DND-41 (cell line): ENCODE measurements around the gene SYT15.

Source experiments
- ATAC-seq: fragments of 200-7000 bp; cut with Tn5 transposase; 3 replicates; pipeline ENCODE4 v1.9.1; 2021; ENCODE audit warnings: low read depth; ENCODE audit not compliant: insufficient read depth
- DNase-seq: peaks from one replicate; pipeline ENCODE4 v3.0.0-alpha.2; 2020
- H2AFZ ChIP-seq: 2 replicates; pipeline ENCODE4 v1.6.0; 2012; ENCODE audit warnings: low read depth, low read length
- H3K27ac ChIP-seq: 2 replicates; pipeline ENCODE4 v1.5.1; 2012; ENCODE audit warnings: low read length, inconsistent platforms
- H3K27me3 ChIP-seq: fragments of 200-600 bp; sonication (generic); 2 replicates; pipeline ENCODE4 v1.6.0; 2012; ENCODE audit warnings: low read length, mild to moderate bottlenecking, inconsistent platforms; ENCODE audit not compliant: insufficient read depth, poor library complexity
- H3K36me3 ChIP-seq: 2 replicates; pipeline ENCODE4 v1.5.1; 2012; ENCODE audit warnings: low read length, inconsistent platforms; ENCODE audit not compliant: insufficient read depth
- H3K4me1 ChIP-seq: 2 replicates; pipeline ENCODE4 v1.5.1; 2012; ENCODE audit warnings: mild to moderate bottlenecking, low read length; ENCODE audit not compliant: insufficient read depth
- H3K4me2 ChIP-seq: 2 replicates; pipeline ENCODE4 v1.6.0; 2012; ENCODE audit warnings: mild to moderate bottlenecking, moderate library complexity, low read length, inconsistent platforms; ENCODE audit not compliant: insufficient read depth
- H3K4me3 ChIP-seq, 2 experiments: fragments of 200-600 bp in 1 of 2; shearing (Covaris generic) in 1 of 2; 2 replicates each; pipeline ENCODE4 v1.5.1; 2012 to 2016; ENCODE audit warnings: inconsistent platforms in 2 of 2, low read length in 2 of 2, mild to moderate bottlenecking in 2 of 2, low read depth in 1 of 2, moderate library complexity in 1 of 2
- H3K79me2 ChIP-seq: 2 replicates; pipeline ENCODE4 v1.6.0; 2012; ENCODE audit warnings: low read length, inconsistent platforms; ENCODE audit not compliant: insufficient read depth
- H3K9ac ChIP-seq: 2 replicates; pipeline ENCODE4 v1.6.0; 2012; ENCODE audit warnings: low read depth, mild to moderate bottlenecking, inconsistent platforms, low read length, moderate library complexity
- H3K9me3 ChIP-seq: 2 replicates; pipeline ENCODE4 v1.5.1; 2012; ENCODE audit warnings: low read length, moderate library complexity, mild to moderate bottlenecking, inconsistent platforms; ENCODE audit not compliant: insufficient read depth, severe bottlenecking
- H4K20me1 ChIP-seq: 2 replicates; pipeline ENCODE4 v1.6.0; 2012; ENCODE audit warnings: low read length; ENCODE audit not compliant: insufficient read depth
- CTCF ChIP-seq: IDR thresholded peaks from 2 replicates; pipeline ENCODE4 v1.5.1; 2012; ENCODE audit warnings: borderline replicate concordance, low read length, moderate library complexity, mild to moderate bottlenecking; ENCODE audit not compliant: poor library complexity, severe bottlenecking; ENCODE audit errors: extremely low read depth
- EZH2 ChIP-seq: IDR thresholded peaks from 3 replicates; pipeline ENCODE4 v1.6.1; 2012; ENCODE audit warnings: borderline replicate concordance, low read depth, mild to moderate bottlenecking, moderate library complexity, low read length, inconsistent platforms; ENCODE audit not compliant: severe bottlenecking

SYT15 gene

GRCh38 chr10:46534828-46535524 is 44.0 kb upstream of the SYT15 start:
- Histone ChIP-seq H3K36me3 (no peaks in the 10 kb centered on the region), H4K20me1 (no peaks in the 10 kb centered on the region), H3K4me3 (no peak overlapping the region), H3K4me1 (no peaks in the 10 kb centered on the region), H2AFZ (no peak overlapping the region), H3K79me2 (no peaks in the 10 kb centered on the region), H3K27ac (no peak overlapping the region), H3K9me3 (no peaks in the 10 kb centered on the region), H3K4me2 (no peak overlapping the region), H3K27me3 (peaks cover 19% of the 10 kb centered on the region), H3K9ac (no peak overlapping the region)
- ATAC-seq (no peak), DNase-seq (no peak)
- TF ChIP-seq EZH2 (no peak), CTCF (no peak)

- no peak for DNase-seq
- Histone ChIP-seq H3K9me3 (no peaks in the 10 kb centered on the region), H3K36me3 (no peaks in the 10 kb centered on the region), H3K4me1 (no peaks in the 10 kb centered on the region), H3K79me2 (no peaks in the 10 kb centered on the region), H2AFZ (no peak overlapping the region), H3K4me3 (no peak overlapping the region), H3K9ac (no peak overlapping the region), H3K27ac (no peak overlapping the region), H3K4me2 (no peak overlapping the region), H4K20me1 (no peaks in the 10 kb centered on the region), H3K27me3 (peaks cover 19% of the 10 kb centered on the region)
- ATAC-seq: no peak
- TF ChIP-seq CTCF (no peak), EZH2 (no peak)
These were observed 42.8 kb upstream of the SYT15 start for GRCh38 chr10:46536171-46536570.

- DNase-seq: no peak
These were observed 42.1 kb upstream of the SYT15 start for GRCh38 chr10:46536781-46537180.

More at GRCh38 chr10:46536781-46537180, 42.1 kb upstream of the SYT15 start:
- ATAC-seq: no peak
- Histone ChIP-seq H3K79me2 (no peaks in the 10 kb centered on the region), H3K4me2 (no peak overlapping the region), H4K20me1 (no peaks in the 10 kb centered on the region), H3K4me3 (no peak overlapping the region), H3K27ac (no peak overlapping the region), H2AFZ (no peak overlapping the region), H3K36me3 (no peaks in the 10 kb centered on the region), H3K27me3 (peaks cover 19% of the 10 kb centered on the region), H3K4me1 (no peaks in the 10 kb centered on the region), H3K9ac (no peak overlapping the region), H3K9me3 (no peaks in the 10 kb centered on the region)
- TF ChIP-seq CTCF (no peak), EZH2 (no peak)
